ENCODE results near the gene MAP3K2.

DNA sequence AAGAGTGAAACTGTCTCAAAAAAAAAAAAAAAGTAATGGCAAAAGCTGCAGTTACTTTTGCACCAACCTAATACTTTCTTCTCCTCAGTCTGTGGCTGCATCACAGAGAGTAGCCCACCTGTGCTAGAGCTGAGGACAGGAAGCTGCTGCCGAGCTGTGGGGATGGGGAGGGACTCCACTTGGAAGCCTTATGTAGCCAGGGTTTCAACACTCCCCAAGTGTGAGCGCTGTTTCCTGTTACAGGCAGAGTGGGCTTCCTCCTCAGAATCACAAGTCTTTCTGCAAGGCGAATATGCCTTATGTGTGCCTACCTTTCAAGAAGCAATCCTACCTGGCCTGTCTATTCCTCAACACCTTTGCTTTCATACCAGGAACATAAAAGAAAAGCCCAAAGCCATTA is 131.4 kb downstream of the MAP3K2 start:
- TF ChIP-seq, protein P1, sequence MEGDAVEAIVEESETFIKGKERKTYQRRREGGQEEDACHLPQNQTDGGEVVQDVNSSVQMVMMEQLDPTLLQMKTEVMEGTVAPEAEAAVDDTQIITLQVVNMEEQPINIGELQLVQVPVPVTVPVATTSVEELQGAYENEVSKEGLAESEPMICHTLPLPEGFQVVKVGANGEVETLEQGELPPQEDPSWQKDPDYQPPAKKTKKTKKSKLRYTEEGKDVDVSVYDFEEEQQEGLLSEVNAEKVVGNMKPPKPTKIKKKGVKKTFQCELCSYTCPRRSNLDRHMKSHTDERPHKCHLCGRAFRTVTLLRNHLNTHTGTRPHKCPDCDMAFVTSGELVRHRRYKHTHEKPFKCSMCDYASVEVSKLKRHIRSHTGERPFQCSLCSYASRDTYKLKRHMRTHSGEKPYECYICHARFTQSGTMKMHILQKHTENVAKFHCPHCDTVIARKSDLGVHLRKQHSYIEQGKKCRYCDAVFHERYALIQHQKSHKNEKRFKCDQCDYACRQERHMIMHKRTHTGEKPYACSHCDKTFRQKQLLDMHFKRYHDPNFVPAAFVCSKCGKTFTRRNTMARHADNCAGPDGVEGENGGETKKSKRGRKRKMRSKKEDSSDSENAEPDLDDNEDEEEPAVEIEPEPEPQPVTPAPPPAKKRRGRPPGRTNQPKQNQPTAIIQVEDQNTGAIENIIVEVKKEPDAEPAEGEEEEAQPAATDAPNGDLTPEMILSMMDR (IDR thresholded peaks at IDR 0.05): no peak
- TF ChIP-seq POLR2AphosphoS5 (IDR thresholded peaks at IDR 0.05) (no peak), POLR2A (IDR thresholded peaks at IDR 0.05) (no peak), EP300 (IDR thresholded peaks at IDR 0.05) (no peak)
